SK-N-SH treated with all-trans-retinoic acid at 6 μM for 48 hours (cell line): ENCODE data around the gene OVCA2.

ENCODE experiments used
- ATAC-seq: fragments of 200-7000 bp; cut with Tn5 transposase; 3 replicates; pipeline ENCODE4 v1.9.1; 2020; ENCODE audit warnings: mild to moderate bottlenecking, moderate library complexity
- ARNTL ChIP-seq: fragments of 450-650 bp; formaldehyde crosslinking; IDR thresholded peaks from 2 replicates; pipeline ENCODE4 v1.5.0; 2020; ENCODE audit warnings: low read depth, mild to moderate bottlenecking, moderate library complexity, borderline replicate concordance
- BACH2 ChIP-seq: fragments of 250-450 bp; sonication (Bioruptor Pico); IDR thresholded peaks from 2 replicates; pipeline ENCODE4 v1.9.0; 2021; ENCODE audit warnings: mild to moderate bottlenecking, borderline replicate concordance
- CSDC2 ChIP-seq: fragments of 250-450 bp; sonication (Bioruptor Pico); IDR thresholded peaks from 2 replicates; pipeline ENCODE4 v1.5.0; 2020; ENCODE audit warnings: mild to moderate bottlenecking, moderate library complexity
- CSRNP3 ChIP-seq: fragments of 250-450 bp; sonication (Bioruptor Pico); IDR thresholded peaks from 2 replicates; pipeline ENCODE4 v1.5.1; 2021; ENCODE audit warnings: mild to moderate bottlenecking, moderate library complexity
- ESRRG ChIP-seq: fragments of 250-450 bp; sonication (Bioruptor Pico); IDR thresholded peaks from 2 replicates; pipeline ENCODE4 v1.6.1; 2021; ENCODE audit warnings: mild to moderate bottlenecking
- ISL1 ChIP-seq: fragments of 250-450 bp; sonication (Bioruptor Pico); IDR thresholded peaks from 2 replicates; pipeline ENCODE4 v2.1.2; 2022; ENCODE audit warnings: mild to moderate bottlenecking, moderate library complexity
- OSR1 ChIP-seq: fragments of 250-450 bp; sonication (Bioruptor Pico); IDR thresholded peaks from 2 replicates; pipeline ENCODE4 v1.8.0; 2022; ENCODE audit warnings: moderate library complexity, mild to moderate bottlenecking, inconsistent platforms
- PATZ1 ChIP-seq: fragments of 250-450 bp; sonication (Bioruptor Pico); IDR thresholded peaks from 2 replicates; pipeline ENCODE4 v1.8.0; 2020; ENCODE audit warnings: mild to moderate bottlenecking, moderate library complexity, borderline replicate concordance
- POU6F1 ChIP-seq: fragments of 250-450 bp; sonication (Bioruptor Pico); IDR thresholded peaks from 2 replicates; pipeline ENCODE4 v1.8.0; 2021; ENCODE audit warnings: low read depth, mild to moderate bottlenecking, moderate library complexity, borderline replicate concordance
- PPARA ChIP-seq: fragments of 250-450 bp; sonication (Bioruptor Pico); IDR thresholded peaks from 2 replicates; pipeline ENCODE4 v1.5.0; 2020; ENCODE audit warnings: mild to moderate bottlenecking, borderline replicate concordance
- RARB ChIP-seq: fragments of 250-450 bp; sonication (Bioruptor Pico); IDR thresholded peaks from 2 replicates; pipeline ENCODE4 v1.8.0; 2021; ENCODE audit warnings: mild to moderate bottlenecking, moderate library complexity
- SNAI2 ChIP-seq: fragments of 250-450 bp; sonication (Bioruptor Pico); IDR thresholded peaks from 2 replicates; pipeline ENCODE4 v1.5.0; 2020; ENCODE audit warnings: mild to moderate bottlenecking, moderate library complexity
- TCF4 ChIP-seq: fragments of 250-450 bp; sonication (Bioruptor Pico); IDR thresholded peaks from 2 replicates; pipeline ENCODE4 v1.8.0; 2021; ENCODE audit warnings: mild to moderate bottlenecking, moderate library complexity, borderline replicate concordance
- TSHZ2 ChIP-seq: fragments of 250-450 bp; sonication (Bioruptor Pico); IDR thresholded peaks from 2 replicates; pipeline ENCODE4 v1.5.0; 2020; ENCODE audit warnings: mild to moderate bottlenecking, moderate library complexity
- ZC3H10 ChIP-seq: fragments of 250-450 bp; sonication (Bioruptor Pico); IDR thresholded peaks from 2 replicates; pipeline ENCODE4 v1.5.1; 2021; ENCODE audit warnings: mild to moderate bottlenecking, moderate library complexity
- ZFP3 ChIP-seq: fragments of 250-450 bp; sonication (Bioruptor Pico); IDR thresholded peaks from 2 replicates; pipeline ENCODE4 v1.5.0; 2020; ENCODE audit warnings: mild to moderate bottlenecking, moderate library complexity
- ZFP30 ChIP-seq: fragments of 450-650 bp; formaldehyde crosslinking; IDR thresholded peaks from 2 replicates; pipeline ENCODE4 v1.5.0; 2022; ENCODE audit warnings: mild to moderate bottlenecking, moderate library complexity
- ZNF565 ChIP-seq: fragments of 450-650 bp; formaldehyde crosslinking; conservative IDR thresholded peaks from 2 replicates; pipeline ENCODE4 v1.5.0; 2020; ENCODE audit warnings: low read depth, mild to moderate bottlenecking, moderate library complexity
- ZNF70 ChIP-seq: fragments of 450-650 bp; formaldehyde crosslinking; IDR thresholded peaks from 2 replicates; pipeline ENCODE4 v1.5.0; 2020; ENCODE audit warnings: mild to moderate bottlenecking, moderate library complexity
- ZNF8 ChIP-seq: fragments of 450-650 bp; formaldehyde crosslinking; IDR thresholded peaks from 2 replicates; pipeline ENCODE4 v1.5.0; 2020; ENCODE audit warnings: mild to moderate bottlenecking, moderate library complexity

The OVCA2 gene

GRCh38 chr17:2030779-2031163, 11.1 kb upstream of the OVCA2 start:
- no peak for ATAC-seq

GRCh38 chr17:2033153-2033552, 8.7 kb upstream of the OVCA2 start:
- TF ChIP-seq RARB (CRISPR knock-in tag), result no peak
- no peak for TF ChIP-seq ZNF8 (CRISPR knock-in tag)
- no peak for TF ChIP-seq CSDC2 (CRISPR knock-in tag)
- TF ChIP-seq CSRNP3 (CRISPR knock-in tag), result no peak
- TF ChIP-seq BACH2, result no peak
- no peak for ATAC-seq

More at GRCh38 chr17:2030779-2031163, 11.1 kb upstream of the OVCA2 start:
- TF ChIP-seq ZNF565 (CRISPR knock-in tag) (no peak), PATZ1 (no peak), ESRRG (no peak), ZFP3 (no peak), RARB (CRISPR knock-in tag) (no peak), ZC3H10 (no peak), POU6F1 (CRISPR knock-in tag) (no peak), BACH2 (no peak), ZNF8 (CRISPR knock-in tag) (no peak), TCF4 (CRISPR knock-in tag) (no peak), PPARA (CRISPR knock-in tag) (no peak), ARNTL (CRISPR knock-in tag) (no peak), CSDC2 (CRISPR knock-in tag) (no peak), ZNF70 (CRISPR knock-in tag) (no peak), CSRNP3 (CRISPR knock-in tag) (no peak), ZFP30 (CRISPR knock-in tag) (no peak), TSHZ2 (CRISPR knock-in tag) (no peak), OSR1 (CRISPR knock-in tag) (no peak), SNAI2 (CRISPR knock-in tag) (no peak)

GRCh38 chr17:2034157-2034556, 7.7 kb upstream of the OVCA2 start:
- no peak for ATAC-seq
- TF ChIP-seq RARB (CRISPR knock-in tag) (no peak), ISL1 (no peak)
